Gastrocnemius medialis (tissue), 4 donors: ENCODE data around the gene RGS13.

Source experiments
- POLR2A ChIP-seq, 2 donors: fragments of 450-650 bp; IDR thresholded peaks; one replicate each; pipeline ENCODE4 v1.6.1; 2017; ENCODE audit warnings: antibody characterized with exemption in 2 of 2, mild to moderate bottlenecking in 2 of 2, moderate library complexity in 2 of 2
- TF ChIP-seq, protein P1 (sequence below), 5 experiments: fragments of 450-650 bp in 3 of 5; fragments of 200-600 bp in 2 of 5; sonication (generic) in 2 of 5; IDR thresholded peaks in 4 of 5; conservative IDR thresholded peaks in 1 of 5; 1 replicate in 4 of 5; 2 replicates in 1 of 5; pipeline ENCODE4 v1.5.1; 2016 to 2019; ENCODE audit warnings: antibody characterized with exemption in 5 of 5, mild to moderate bottlenecking in 3 of 5, moderate library complexity in 3 of 5

DNA sequence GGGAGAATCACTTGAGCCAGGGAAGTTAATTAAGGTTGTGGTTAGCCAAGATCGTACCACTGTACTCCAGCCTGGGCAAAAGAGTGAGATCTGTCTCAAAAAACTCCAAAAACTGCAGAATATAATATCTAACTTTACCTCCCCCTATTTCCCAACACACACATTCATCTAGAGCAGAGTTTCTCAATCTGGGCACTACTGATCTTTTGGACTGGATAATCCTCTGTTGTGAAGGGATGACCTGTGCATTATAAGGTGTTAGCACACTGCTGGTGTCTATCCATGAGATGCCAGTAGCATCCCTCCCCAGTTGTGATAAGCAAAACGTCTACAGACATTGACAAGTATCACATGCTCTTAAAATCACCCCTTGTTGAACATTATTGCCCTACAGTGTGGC, 61.8 kb downstream of the RGS13 start:
- TF ChIP-seq, protein P1, sequence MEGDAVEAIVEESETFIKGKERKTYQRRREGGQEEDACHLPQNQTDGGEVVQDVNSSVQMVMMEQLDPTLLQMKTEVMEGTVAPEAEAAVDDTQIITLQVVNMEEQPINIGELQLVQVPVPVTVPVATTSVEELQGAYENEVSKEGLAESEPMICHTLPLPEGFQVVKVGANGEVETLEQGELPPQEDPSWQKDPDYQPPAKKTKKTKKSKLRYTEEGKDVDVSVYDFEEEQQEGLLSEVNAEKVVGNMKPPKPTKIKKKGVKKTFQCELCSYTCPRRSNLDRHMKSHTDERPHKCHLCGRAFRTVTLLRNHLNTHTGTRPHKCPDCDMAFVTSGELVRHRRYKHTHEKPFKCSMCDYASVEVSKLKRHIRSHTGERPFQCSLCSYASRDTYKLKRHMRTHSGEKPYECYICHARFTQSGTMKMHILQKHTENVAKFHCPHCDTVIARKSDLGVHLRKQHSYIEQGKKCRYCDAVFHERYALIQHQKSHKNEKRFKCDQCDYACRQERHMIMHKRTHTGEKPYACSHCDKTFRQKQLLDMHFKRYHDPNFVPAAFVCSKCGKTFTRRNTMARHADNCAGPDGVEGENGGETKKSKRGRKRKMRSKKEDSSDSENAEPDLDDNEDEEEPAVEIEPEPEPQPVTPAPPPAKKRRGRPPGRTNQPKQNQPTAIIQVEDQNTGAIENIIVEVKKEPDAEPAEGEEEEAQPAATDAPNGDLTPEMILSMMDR (IDR thresholded peaks at IDR 0.05 in 4 of 5, conservative IDR thresholded peaks at IDR 0.05 in 1 of 5): no peak
- no peak for TF ChIP-seq POLR2A (IDR thresholded peaks at IDR 0.05)
